Hematopoietic multipotent progenitor cell treated with erythropoietin and hydrocortisone succinate and interleukin-3 and kit ligand, for 6 days (in vitro differentiated cells): ENCODE measurements around the gene ACVR1.
A peak's percentile ranks its signal among the peaks of the same experiment; 100 is the strongest.

ENCODE experiments used
- DNase-seq: peaks from one replicate; pipeline ENCODE4 v3.0.0-alpha.2; 2015

The ACVR1 gene

GRCh38 chr2:157876066-157876785, at the start of gene ACVR1:
Gene ACVR1, minus strand, starts transcription at chr2:157876330. Its CDS starts 76,837 bp downstream, at chr2:157799493.
- DNase-seq = peak; percentile 96

GRCh38 chr2:157925071-157925470, 48.9 kb upstream of the ACVR1 start:
- DNase-seq = no peak

- peak; percentile 23 for DNase-seq
Observed at GRCh38 chr2:157923598-157924217, 47.6 kb upstream of the ACVR1 start.

GRCh38 chr2:157922815-157923214, 46.7 kb upstream of the ACVR1 start:
- no peak for DNase-seq

DNA sequence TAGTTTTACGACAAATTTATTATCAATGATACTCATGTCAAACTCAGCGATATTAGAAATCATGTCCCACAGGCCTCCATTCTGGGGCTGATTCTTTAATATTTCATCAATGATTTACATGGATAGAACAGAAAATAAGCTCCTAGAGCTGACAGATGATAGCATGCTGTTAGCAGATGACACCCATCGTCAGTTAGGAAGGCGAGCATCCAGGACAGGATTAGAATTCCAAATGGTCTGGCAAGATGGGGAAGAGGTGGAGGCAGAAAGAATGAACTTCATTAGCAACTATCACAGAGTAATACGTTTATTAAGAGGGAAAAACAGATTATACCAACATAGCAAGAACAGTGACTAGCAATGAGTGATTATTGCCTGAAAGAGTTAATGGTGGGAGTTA, 46.2 kb upstream of the ACVR1 start:
- no peak for DNase-seq

DNA sequence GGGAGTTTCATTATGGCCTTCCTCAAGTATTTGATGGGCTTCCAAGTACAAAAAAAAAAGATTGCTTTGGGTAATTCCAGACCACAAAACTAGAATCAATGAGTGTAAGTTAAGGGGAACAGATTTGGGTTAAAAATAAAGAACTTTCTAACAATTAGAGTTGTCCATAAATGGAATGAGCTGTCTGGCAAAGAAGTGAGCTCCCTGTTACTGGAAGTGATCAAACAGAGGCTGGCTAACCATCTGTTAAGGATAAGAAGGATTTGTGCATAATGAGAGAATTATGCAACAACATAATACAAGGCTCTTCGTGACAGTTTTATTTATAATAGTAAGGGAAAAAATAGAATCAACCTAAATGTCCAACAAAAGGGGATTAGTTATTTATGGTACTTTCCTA, 44.6 kb upstream of the ACVR1 start:
- no peak for DNase-seq

GRCh38 chr2:157919181-157919580, 43.1 kb upstream of the ACVR1 start:
- no peak for DNase-seq

- no peak for DNase-seq
Observed at GRCh38 chr2:157918319-157918718, 42.2 kb upstream of the ACVR1 start.

DNA sequence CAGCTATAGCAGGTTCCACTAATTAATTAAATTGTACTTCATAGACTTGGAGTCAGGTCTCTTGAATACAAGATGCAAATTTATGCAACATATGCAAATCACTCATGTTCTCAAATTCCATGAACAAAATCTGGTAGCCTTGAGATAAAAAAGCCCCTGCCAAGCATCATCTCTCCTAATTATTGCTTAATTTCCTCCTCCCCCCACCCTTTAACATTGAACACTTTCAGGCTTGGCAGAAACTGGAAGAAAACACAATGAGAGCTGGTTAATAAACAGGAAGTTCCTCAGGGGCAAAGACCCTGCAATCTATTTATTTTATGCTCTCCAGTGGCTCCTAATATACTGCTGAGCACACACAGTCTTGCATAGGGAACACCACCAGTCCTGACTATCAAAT, 35.6 kb upstream of the ACVR1 start:
- peak; percentile 11 for DNase-seq

GRCh38 chr2:157911246-157911645, 35.1 kb upstream of the ACVR1 start:
- peak; percentile 42 for DNase-seq

DNA sequence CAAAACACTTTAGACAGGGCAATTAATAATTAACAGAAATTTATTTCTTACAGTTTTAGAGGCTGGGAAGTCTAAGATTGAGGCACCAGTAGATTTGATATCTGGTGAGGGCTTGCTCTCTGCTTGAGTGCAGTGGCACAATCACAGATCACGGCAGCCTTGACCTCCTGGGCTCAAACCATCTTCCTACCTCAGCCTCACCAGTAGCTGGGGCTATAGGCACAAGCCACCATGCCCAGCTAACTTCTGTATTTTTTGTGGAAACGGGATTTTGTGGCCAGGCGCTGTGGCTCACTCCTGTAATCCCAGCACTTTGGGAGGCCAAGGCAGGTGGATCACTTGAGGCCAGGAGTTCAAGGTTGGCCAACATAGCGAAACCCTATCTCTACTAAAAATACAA, 29.0 kb upstream of the ACVR1 start:
- DNase-seq = no peak

DNA sequence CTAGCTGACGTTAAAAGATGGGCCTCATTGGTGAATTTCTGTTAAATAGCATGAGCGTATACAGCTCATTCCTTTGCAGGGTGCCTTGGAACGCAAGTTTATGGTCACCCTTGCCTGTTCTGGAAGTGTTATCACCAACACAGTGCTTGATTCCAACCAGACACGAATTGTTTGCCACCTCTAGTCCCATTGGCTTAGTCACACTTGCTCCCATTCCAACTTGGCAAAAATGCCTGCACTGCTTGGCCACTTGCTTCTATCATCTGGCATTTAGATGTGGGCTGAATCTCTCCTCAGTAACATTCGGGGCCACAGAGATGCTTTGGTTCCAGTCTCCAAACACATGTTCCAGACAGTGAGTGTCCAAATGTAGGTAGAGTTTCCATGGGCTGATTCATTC, 27.5 kb upstream of the ACVR1 start:
- no peak for DNase-seq

DNA sequence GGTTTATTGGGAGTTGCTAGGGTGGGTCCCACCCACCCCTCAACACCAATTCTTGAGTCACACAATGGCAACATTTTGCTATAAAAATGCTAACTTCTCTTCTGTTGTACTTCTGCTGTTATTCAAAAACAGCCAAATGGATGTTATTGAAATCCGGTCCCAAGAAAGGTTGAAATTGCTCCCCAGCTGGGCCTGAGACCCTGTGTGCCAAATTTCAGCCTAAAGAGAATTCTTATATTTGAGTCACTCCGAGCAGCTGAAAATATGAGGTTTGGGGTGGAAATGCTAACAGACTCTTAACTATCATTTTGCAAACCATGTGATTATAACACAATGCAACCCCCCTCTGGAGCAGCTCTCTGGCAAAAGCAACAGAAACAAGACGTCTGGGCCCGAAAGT, 27.0 kb upstream of the ACVR1 start:
- DNase-seq = no peak

DNA sequence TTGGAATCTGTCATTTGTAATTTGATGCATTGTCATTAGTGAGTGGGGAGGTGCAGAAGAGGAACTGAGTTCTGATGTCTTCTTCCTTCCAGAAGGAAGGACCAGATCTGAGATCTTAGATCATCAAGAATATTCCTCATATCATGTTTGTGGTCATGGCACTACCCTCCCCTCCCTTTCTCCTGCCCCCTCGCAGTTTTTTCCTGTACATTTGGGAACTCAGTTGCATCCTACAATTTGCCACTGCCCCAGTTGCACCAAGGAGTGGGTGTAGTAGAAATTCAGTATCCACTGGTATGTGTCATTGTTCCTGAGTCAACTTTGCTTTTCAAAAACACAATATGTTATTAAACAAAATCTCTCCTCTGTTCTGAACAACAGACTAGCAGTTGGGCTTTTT, 26.6 kb upstream of the ACVR1 start:
- no peak for DNase-seq

GRCh38 chr2:157901325-157901724, 25.2 kb upstream of the ACVR1 start:
- DNase-seq = peak; percentile 26

GRCh38 chr2:157900684-157901083, 24.6 kb upstream of the ACVR1 start:
- no peak for DNase-seq

GRCh38 chr2:157900203-157900602, 24.1 kb upstream of the ACVR1 start:
- DNase-seq = no peak

DNA sequence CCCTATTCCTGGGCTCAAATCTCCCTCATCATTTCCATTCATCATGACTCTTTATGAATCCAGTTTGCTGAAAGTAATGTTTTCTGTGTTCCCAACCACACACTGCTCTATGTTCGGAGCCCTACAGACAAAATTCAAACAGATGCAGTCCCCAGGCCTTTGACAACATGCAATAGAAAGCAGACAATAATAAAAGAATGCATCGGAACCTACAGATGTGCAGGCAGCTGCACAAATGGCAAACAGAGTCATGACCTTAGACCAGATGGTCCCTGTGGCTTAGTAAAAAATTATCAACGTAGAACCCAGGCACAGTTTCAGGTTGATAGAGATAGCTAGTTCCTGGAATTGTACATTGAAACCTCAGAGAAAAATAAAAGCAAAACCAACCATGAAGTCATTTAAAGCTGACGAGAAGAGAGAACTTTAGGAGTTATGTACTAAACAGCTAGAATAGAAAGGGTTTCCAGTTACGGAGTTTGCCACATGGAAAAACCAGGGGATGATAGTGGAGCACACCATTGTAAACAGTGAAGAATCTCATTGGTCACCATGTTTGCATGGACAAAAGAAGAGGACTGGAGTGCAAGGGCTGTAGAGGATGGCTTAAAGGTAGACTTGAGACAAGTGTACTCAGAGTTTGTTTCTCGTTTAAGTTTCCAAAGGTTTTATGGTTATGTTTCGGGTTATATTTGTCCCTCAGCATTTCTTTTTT, 23.2 kb upstream of the ACVR1 start:
- peak; percentile 63 for DNase-seq

GRCh38 chr2:157898591-157898996, 22.5 kb upstream of the ACVR1 start:
- DNase-seq = peak; percentile 54

DNA sequence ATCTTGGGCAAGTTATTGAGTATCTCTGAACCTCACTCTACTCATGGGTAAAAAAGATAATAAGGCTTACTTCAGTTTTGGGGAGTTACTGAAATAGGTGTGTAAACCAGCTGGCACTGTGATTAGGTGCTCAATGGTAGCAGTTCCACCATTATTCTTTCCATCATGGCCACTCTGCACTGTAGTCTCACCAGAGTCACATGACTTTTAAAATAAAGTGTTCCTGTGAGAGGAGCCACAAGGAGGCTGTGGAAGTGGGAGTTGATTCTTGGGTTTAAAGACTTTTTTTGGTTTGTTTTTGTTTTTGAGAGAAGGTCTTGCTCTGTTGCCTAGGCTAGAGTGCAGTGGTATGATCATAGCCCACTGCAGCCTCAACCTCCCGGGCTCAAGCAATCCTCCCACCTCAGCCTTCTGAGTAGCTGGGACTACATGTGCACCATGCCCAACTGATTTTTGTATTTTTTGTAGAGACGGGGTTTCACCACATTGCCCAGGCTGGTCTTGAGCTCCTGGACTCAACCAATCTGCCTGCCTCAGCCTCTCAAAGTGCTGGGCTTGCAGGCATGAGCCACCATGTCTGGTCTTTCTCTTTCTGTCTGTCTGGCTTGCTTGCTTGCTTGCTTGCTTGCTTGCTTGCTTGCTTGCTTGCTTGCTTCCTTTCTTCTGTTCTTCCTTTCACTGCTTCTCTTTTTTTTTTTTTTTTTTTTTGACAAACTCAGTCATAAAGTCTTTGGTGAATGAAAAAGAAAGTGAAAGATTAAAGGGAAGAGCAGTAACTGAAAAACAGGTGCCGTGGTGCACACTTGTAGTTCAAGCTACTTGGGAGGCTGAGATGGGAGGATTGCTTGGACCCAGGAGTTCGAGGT, 21.2 kb upstream of the ACVR1 start:
- peak; percentile 22 for DNase-seq

DNA sequence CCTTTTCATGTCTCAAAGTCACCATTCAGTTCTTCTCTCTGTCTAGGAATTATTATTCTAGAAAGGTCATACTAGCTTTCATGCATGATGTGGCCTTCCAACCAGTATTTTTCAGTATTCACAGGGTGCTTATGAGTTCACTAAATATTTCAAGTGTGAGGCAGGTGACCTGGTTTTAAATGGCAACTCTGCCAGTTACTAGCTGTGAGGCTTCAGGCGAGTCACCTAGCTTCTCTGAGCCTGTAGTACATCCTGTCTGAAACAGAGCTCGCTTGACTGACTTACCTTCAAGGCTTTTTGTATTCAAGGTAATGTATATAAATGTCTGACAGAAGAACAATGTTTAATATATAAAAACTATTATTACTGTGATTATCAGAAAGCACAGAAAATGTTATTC, 19.4 kb upstream of the ACVR1 start:
- DNase-seq = no peak

- DNase-seq = no peak
Observed at GRCh38 chr2:157894694-157895435, 18.7 kb upstream of the ACVR1 start.
